Glomerular endothelial cell (primary cell): ENCODE measurements around the gene VPS33B. TPM values are rescaled to one million over a fixed set of nuclear protein-coding genes. Genes with fewer than 3 reads are reported as not detected.

Experiments
- DNase-seq: peaks from one replicate; pipeline ENCODE4 v3.0.0-alpha.2; 2011; ENCODE audit warnings: low read depth, low spot score; ENCODE audit errors: extremely low read depth
- total RNA-seq: library from RNA; depleted of rRNA; stranded (reverse); fragments of >200 nt; gene quantifications from 2 replicates; pipeline ENCODE4 v1.2.3, GENCODE V29; 2015

VPS33B gene
- total RNA-seq, 1 donor from 2014 or later = 7.0 TPM

- DNase-seq = no peak
Measured at GRCh38 chr15:90986790-90987507, 35.4 kb downstream of the VPS33B start.

DNA sequence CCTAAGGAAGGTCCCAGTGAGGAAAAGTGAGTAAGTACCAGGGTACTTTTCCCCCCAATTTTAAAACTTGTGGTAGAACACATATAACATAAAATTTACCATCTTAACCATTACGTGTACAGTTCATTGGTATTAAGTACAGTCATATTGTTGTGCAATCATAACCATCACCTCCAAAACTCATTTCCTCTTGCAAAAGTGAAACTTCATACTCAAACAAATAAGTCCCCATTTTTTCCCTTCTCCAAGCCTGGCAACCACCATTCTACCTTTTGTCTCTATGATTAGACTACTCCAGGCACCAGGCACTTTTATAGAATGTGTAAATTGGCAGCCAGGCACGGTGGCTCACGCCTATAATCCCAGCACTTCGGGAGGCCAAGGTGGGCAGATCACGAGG lies 40.3 kb downstream of the VPS33B start:
- DNase-seq = no peak

- no peak for DNase-seq
Measured at GRCh38 chr15:90981681-90982080, 40.7 kb downstream of the VPS33B start.

DNA sequence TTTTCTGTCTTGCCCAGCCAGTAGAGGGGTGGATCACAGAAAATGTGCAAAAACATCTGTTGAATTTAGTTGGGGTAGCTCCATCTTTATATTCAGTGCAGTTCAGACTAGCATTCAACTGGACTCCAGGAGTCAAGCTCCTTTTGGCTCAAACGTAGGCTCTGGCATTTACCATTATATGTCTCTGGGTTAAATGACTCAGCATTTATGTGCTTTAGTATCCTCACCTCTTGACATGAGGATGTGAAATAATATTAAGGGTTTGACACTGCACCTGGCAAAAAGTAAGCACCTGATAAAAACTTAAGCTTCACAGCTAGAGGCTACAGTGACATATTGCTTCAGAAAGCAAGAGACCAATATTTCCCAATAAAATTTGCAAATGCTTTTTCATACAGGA lies 42.8 kb downstream of the VPS33B start:
- no peak for DNase-seq

DNA sequence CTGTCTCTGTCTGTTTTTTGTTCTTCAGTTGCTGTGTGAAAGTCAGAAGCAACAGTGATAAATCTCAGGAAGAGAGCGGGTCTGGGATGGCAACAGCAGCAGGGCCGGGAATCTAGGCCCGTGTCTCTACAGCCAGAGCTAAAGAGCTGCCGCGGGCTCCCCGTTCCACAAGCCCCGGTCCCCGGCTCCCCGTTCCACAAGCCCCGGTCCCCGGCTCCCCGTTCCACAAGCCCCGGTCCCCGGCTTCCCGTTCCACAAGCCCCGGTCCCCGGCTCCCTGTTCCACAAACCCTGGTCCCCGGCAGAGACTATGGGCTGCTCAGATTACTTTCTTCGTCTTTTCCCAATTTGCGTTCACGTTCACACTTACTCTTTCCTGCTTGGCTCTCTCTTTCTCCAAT lies 48.2 kb downstream of the VPS33B start:
- no peak for DNase-seq

- DNase-seq = no peak
Measured at GRCh38 chr15:90972133-90972532, 50.3 kb downstream of the VPS33B start.

DNA sequence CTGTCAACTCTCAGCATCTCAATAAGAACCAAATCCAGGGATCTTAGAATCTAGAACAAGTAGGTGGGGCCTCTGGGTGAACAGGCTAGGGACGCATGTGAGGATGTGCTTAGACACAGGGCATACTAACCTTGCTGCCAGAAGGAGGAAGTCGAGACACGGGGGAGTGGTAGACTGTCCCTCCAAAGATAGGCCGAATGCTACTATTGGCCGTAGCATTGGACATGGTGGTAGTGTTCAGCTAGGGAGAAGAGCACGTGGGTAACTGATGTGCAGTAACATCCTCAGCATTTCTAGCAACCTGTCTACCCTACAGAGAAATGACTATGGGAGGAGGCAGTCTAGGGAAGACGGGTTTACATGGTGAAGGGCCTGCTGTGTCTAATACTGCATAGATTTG lies 52.1 kb downstream of the VPS33B start:
- DNase-seq = no peak

DNA sequence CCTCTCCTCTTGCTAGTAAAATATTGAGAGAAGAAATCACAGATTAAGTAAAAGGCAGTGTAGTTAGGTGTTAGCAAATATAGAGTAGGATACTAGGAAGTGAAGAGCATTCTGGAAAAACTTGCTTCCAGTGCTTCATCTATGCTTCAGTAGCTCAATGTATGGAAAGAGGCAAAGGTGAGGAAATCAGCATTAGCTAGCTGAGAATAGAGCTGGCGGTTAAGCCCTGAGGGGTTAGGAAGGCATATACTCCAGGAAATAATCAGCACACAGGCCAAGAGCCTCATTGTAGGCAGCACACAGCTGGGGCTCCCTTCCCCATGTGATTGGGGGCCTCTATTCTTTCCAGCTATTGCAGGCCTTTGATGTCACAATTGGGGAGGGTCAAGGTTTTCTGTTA lies 54.0 kb downstream of the VPS33B start:
- DNase-seq = no peak

DNA sequence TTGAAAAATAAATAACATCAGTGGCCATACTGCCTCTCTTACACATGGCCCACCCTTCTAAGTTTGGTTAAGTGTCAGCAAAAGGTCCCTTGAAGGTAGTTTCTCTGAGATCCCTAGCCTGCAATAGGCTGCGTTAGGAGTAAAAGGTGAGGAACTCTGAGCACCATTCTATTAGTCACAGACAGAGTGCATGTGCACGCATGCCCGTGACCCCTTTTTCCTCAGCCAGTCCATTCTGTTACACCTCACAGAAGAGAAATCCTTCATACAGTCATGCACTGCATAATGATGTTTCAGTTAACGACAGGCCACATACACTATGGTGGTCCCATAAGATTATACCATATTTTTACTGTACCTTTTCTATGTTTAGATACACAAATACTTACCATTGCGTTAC lies 55.2 kb downstream of the VPS33B start:
- DNase-seq = no peak

DNA sequence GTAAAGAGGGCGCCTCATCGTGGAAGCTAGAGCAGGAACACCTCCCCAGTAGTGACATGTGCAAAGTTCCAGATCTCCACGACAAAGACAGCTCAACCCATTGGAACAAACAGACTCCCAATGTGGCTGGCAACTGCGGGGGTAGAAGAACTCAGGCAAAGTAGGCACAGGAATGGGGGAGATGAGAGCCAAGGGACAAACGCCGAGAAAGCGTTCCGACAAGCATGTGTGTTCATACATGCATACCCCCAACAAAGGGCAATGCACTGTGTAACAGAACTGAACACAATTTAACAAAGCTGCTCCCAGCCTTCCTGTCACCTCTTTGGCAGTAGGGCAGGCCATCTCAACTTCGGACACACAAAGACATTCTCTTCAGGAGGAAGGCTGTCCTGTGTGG lies 56.1 kb downstream of the VPS33B start:
- DNase-seq = no peak

DNA sequence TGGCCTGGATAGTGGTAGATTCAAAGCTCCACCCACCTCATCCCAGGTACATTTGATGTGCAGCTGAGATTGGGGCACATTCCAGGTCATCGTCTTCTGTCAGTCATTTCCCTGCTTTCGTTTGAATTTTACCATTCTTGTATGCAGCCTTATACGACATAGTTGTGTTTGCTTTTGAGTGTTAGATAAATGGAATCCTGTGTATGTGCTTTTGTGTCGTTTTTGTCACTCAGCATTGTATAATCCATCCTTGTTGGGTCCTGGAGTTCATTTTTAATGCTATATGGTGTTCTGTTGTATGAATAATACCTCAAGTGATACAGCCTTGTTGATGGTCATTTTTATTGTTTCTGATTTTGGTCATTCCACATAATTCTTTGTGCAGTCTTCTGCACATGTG lies 60.4 kb downstream of the VPS33B start:
- DNase-seq = no peak

DNA sequence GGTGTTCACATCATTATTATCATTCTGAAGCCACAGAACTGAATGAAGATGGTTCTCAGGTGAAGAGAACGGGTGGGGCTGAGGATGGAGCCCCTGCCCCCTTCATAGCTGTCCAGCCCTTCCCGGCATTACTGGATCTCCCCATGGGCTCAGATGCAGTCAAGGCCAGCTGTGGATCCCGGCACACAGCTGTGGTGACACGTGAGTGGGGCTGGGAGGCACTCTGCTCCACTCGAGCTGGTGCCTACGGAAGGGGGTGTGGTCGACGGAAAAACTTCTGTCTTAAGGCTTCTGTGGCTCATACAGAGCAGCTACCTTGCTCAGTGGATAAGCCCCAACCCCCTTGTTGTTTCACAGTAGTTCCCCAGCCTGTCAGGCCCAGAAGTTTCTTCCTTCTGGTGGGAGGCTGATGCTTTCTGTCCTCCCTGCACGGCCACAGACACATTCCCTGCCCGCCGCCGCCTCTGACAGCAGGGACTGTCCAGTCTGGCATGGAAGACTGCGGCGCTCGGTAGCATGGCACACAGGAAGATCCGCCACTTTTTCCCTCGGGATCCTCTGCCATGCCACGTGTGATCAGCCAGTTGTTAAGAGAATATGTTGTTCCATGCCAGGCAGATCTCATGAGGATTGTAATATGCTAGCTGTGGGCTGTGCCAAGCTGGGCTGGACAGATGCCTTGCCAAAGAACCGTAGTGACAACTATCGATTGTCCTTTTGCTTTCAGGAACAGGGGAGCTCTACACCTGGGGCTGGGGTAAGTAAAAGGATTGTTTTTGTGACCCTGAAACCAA lies 61.9 kb downstream of the VPS33B start:
- no peak for DNase-seq

DNA sequence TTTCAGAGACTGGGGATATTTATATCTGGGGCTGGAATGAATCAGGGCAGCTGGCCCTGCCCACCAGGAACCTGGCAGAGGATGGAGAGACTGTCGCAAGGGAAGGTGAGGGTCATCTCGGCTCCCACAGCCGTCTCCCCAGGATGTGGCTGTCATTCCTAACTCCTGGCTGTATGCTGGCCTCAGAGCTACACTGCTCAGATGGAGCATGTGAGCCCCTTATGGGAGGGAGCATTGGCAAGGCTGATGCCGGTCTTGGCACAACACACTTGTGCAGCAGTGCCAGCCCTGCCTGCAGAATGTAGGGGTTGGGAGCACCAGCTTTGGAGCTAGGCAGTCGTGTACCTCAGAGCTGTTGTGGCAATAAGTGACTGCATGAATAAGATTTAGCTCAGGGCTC lies 62.5 kb downstream of the VPS33B start:
- DNase-seq = no peak

- DNase-seq = no peak
Measured at GRCh38 chr15:90959028-90959595, 63.3 kb downstream of the VPS33B start.

GRCh38 chr15:90957791-90958190 lies 64.6 kb downstream of the VPS33B start:
- no peak for DNase-seq

GRCh38 chr15:90957031-90957790 lies 65.2 kb downstream of the VPS33B start:
- DNase-seq = no peak

DNA sequence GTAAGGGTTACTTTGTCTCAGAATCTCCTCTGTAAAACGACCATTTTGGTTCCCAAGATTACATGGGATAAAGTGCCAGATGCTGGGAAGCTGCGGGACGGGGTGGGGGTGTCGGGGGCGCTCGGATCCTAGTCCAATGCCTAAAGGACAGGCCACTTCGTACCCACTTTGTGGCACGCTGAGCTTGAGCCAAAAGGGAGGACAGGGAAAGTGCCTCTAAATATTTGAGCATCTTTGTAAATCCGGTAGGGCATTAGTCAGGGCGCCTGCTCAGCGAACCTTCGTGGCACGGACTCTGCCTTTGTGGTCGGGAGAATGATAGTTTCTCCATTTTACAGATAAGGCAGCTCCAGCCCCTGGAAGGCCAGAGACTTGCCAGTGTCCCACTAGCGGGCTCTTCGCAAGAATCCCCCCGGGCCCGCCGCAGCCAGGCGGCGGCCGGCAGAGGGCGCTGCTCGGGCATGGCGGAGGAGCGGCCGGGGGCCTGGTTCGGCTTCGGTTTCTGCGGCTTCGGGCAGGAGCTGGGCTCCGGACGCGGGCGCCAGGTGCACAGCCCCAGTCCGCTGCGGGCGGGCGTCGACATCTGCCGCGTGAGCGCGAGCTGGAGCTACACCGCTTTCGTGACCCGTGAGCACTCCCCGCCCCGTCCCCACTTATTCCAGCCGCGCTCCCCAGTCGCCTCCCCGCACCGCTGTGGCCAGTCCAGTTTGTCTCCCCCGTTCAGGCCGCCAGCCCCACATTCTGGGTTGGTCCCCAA lies 65.9 kb downstream of the VPS33B start:
- DNase-seq = no peak

DNA sequence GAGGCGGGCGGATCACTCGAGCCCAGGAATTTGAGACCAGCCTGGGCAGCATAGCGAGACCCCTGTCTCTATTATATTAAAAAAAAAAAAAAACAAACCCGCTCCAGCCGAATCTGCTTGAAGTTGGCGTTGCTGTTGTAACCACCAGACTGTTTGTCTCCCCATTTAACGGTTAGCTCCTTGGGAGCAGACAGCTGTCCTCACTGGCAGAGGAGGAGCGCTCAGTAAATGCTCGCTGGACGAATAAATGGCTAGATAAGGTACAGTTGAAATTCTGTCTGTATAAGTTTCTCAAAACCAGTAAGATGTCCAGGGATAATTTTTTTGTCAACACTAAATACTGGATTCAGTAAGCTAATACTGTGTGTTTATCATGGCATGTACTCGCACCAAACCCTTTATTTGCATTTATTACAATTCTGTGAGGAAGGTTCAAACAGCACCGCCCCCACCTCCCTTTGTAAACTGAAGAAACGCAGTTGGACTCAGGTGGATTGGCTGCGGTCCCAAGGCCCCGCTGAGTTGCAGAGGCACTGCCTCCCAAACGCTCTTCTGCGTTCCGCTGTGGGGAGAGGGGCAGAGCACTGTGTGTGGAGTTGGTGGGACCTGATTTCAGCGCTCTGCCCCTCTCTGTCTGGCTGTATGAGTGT lies 66.6 kb downstream of the VPS33B start:
- DNase-seq = no peak

DNA sequence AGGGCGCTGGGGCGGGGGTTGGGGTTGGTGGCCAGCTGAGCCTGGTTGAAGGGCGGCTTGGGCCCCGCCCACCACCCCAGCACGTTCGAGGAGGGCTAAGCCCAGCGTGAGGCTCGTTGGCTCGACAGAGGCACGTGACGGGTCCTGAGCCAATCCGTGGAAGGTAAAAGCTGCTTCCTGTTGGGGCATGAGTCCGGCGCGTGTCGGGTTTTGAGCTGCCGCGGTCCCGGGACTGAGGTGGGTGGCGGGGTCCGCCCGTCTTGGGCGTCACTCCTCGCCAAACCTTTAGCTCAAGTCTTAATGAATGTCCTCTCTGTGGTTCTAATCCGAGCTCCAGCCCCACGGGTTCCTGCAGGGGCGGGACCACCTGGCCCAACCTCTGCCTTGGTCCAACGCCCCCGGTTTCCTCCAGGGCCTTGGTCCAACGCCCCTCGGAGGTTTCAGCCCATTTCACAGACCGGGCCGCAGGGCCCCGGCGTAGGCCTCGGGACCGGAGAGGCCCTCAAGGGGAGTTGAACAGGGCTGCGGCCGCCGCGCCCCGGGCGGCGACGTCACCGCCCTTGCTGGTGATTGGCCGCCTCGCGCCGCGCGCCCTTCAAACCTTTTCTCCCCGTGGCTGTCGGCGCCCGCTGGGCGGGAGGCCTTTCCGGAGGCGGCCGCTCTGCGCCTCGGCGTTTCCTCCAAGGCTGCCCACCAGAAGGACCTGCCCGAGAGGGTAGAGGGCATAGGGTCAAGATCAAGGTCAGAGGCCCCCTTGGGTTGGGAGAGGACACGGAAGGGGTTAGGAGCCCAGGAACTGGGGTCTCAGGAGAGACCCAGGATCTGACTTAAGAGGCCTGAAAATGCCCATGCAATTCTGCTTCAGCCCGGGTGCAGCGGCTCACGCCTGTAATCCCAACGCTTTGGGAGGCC lies 67.4 kb downstream of the VPS33B start, which contains the start of gene RCCD1:
TSS of gene RCCD1 (plus strand) at position 173 of the 912 bp plus-strand sequence. CDS start 1,851 bp downstream, outside the sequence.
- no peak for DNase-seq
